IMR-90 (cell line): ENCODE measurements around the gene ACSL1. TPM values are rescaled to one million over a fixed set of nuclear protein-coding genes. Genes with fewer than 3 reads are reported as not detected.

Experiments
- ATAC-seq: fragments of 200-7000 bp; cut with Tn5 transposase; 2 replicates; pipeline ENCODE4 v1.9.1; 2020; ENCODE audit warnings: low read depth, mild to moderate bottlenecking, moderate library complexity
- BruUV-seq: library from RNA; stranded (reverse); fragments of 400-500 nt; replicated peaks from 2 replicates; lab custom pipeline; 2021; lab: Mats Ljungman, UMichigan
- CTCF ChIA-PET: fragments of 300-600 bp; formaldehyde crosslinking; extraction: SDS; loops from one replicate; lab custom pipeline; 2021; ENCODE audit warnings: antibody characterized with exemption; lab: Yijun Ruan, JAX
- POLR2A ChIA-PET: fragments of 300-600 bp; sonication (Branson Sonifier 250); formaldehyde crosslinking; loops from one replicate; lab custom pipeline; 2022; ENCODE audit warnings: antibody characterized with exemption; ENCODE audit not compliant: unreplicated experiment; lab: Charles Lee
- DNase-seq: peaks from one replicate; pipeline ENCODE4 v3.0.0; 2013
- H2AFZ ChIP-seq: replicated peaks from 2 replicates; pipeline ENCODE3; 2013; ENCODE audit warnings: low read length, mild to moderate bottlenecking; ENCODE audit not compliant: poor library complexity
- H2AK5ac ChIP-seq: 2 replicates; pipeline ENCODE4 v1.6.1; 2013; ENCODE audit warnings: low read depth, low read length, inconsistent platforms
- H2AK9ac ChIP-seq: replicated peaks from 2 replicates; pipeline ENCODE3; 2013; ENCODE audit warnings: mild to moderate bottlenecking, low read depth, low read length, moderate library complexity; ENCODE audit not compliant: poor library complexity
- H2BK120ac ChIP-seq: 2 replicates; pipeline ENCODE4 v1.6.1; 2013; ENCODE audit warnings: low read depth, low read length, inconsistent platforms
- H2BK15ac ChIP-seq: 3 replicates; pipeline ENCODE4 v1.6.1; 2013; ENCODE audit warnings: low read depth, low read length, inconsistent platforms
- H2BK20ac ChIP-seq: 2 replicates; pipeline ENCODE4 v1.6.1; 2013; ENCODE audit warnings: low read depth, mild to moderate bottlenecking, inconsistent platforms, low read length, moderate library complexity
- H2BK5ac ChIP-seq: 2 replicates; pipeline ENCODE4 v1.6.1; 2013; ENCODE audit warnings: mild to moderate bottlenecking, low read depth, low read length, inconsistent platforms; ENCODE audit not compliant: poor library complexity, severe bottlenecking
- H3K14ac ChIP-seq: replicated peaks from 2 replicates; pipeline ENCODE4 v1.6.1; 2013; ENCODE audit warnings: low read depth, low read length, inconsistent platforms
- H3K18ac ChIP-seq: 2 replicates; pipeline ENCODE4 v1.6.1; 2013; ENCODE audit warnings: low read depth, low read length, control low read depth
- H3K23ac ChIP-seq: 2 replicates; pipeline ENCODE4 v1.6.1; 2013; ENCODE audit warnings: low read depth, low read length, inconsistent platforms
- H3K27ac ChIP-seq: 2 replicates; pipeline ENCODE4 v1.5.1; 2013; ENCODE audit warnings: mild to moderate bottlenecking, control low read depth, low read length; ENCODE audit not compliant: insufficient read depth
- H3K27me3 ChIP-seq: 2 replicates; pipeline ENCODE4 v1.6.1; 2013; ENCODE audit warnings: low read length; ENCODE audit not compliant: control insufficient read depth, insufficient read depth
- H3K36me3 ChIP-seq: 2 replicates; pipeline ENCODE4 v1.6.1; 2013; ENCODE audit warnings: low read length, mixed read lengths; ENCODE audit not compliant: control insufficient read depth, insufficient read depth
- H3K4ac ChIP-seq: 2 replicates; pipeline ENCODE4 v1.6.1; 2013; ENCODE audit warnings: low read depth, low read length, inconsistent platforms
- H3K4me1 ChIP-seq: 2 replicates; pipeline ENCODE4 v1.6.1; 2013; ENCODE audit warnings: low read length, mixed read lengths; ENCODE audit not compliant: control insufficient read depth, insufficient read depth
- H3K4me2 ChIP-seq: 2 replicates; pipeline ENCODE4 v1.6.1; 2013; ENCODE audit warnings: low read depth, mild to moderate bottlenecking, control low read depth, low read length, moderate library complexity
- H3K4me3 ChIP-seq: 2 replicates; pipeline ENCODE4 v1.5.1; 2013; ENCODE audit warnings: low read depth, mild to moderate bottlenecking, control low read depth, low read length, moderate library complexity; ENCODE audit not compliant: insufficient read depth
- H3K56ac ChIP-seq: 2 replicates; pipeline ENCODE4 v1.6.1; 2013; ENCODE audit warnings: low read length, inconsistent platforms; ENCODE audit not compliant: insufficient read depth; ENCODE audit errors: extremely low read depth
- H3K79me1 ChIP-seq, 2 experiments: 2 replicates each; pipeline ENCODE4 v1.6.1; 2013; ENCODE audit warnings: low read length in 2 of 2, inconsistent platforms in 1 of 2, low read depth in 1 of 2
- H3K9ac ChIP-seq: 2 replicates; pipeline ENCODE4 v1.6.1; 2013; ENCODE audit warnings: low read depth, low read length, control low read depth
- H3K9me1 ChIP-seq: 2 replicates; pipeline ENCODE4 v1.6.1; 2013; ENCODE audit warnings: low read length, inconsistent platforms; ENCODE audit not compliant: insufficient read depth
- H3K9me3 ChIP-seq: 2 replicates; pipeline ENCODE4 v1.6.1; 2013; ENCODE audit warnings: low read length; ENCODE audit not compliant: control insufficient read depth, insufficient read depth
- H4K20me1 ChIP-seq: 2 replicates; pipeline ENCODE4 v1.6.1; 2013; ENCODE audit warnings: low read length, inconsistent platforms; ENCODE audit not compliant: insufficient read depth
- H4K5ac ChIP-seq: 2 replicates; pipeline ENCODE4 v1.6.1; 2013; ENCODE audit warnings: mild to moderate bottlenecking, low read depth, low read length, control low read depth
- H4K8ac ChIP-seq, 2 experiments: 2 replicates each; pipeline ENCODE4 v1.6.1; 2013; ENCODE audit warnings: low read depth in 2 of 2, low read length in 2 of 2, control low read depth in 1 of 2, inconsistent platforms in 1 of 2
- H4K91ac ChIP-seq: 2 replicates; pipeline ENCODE4 v1.6.1; 2013; ENCODE audit warnings: low read depth, low read length, inconsistent platforms; ENCODE audit not compliant: insufficient read depth
- BHLHE40 ChIP-seq: fragments of 150-350 bp; IDR thresholded peaks from 2 replicates; pipeline ENCODE4 v1.6.1; 2016; ENCODE audit warnings: mild to moderate bottlenecking, low read depth, low read length
- CEBPB ChIP-seq: IDR thresholded peaks from 2 replicates; pipeline ENCODE4 v1.6.1; 2012; ENCODE audit warnings: low read depth, low read length, improper control_type of control experiment
- CHD1 ChIP-seq: IDR thresholded peaks from 2 replicates; pipeline ENCODE4 v1.6.1; 2012; ENCODE audit warnings: low read depth, low read length, improper control_type of control experiment
- FOS ChIP-seq: fragments of 150-350 bp; IDR thresholded peaks from 2 replicates; pipeline ENCODE4 v1.6.1; 2016; ENCODE audit warnings: low read depth, low read length
- MAZ ChIP-seq: IDR thresholded peaks from 2 replicates; pipeline ENCODE4 v1.6.1; 2012; ENCODE audit warnings: low read depth, mild to moderate bottlenecking, low read length, improper control_type of control experiment, moderate library complexity, borderline replicate concordance
- NFE2L2 ChIP-seq: fragments of 150-350 bp; IDR thresholded peaks from 2 replicates; pipeline ENCODE4 v1.6.1; 2016; ENCODE audit warnings: low read depth, mild to moderate bottlenecking, low read length
- RAD21 ChIP-seq: IDR thresholded peaks from 2 replicates; pipeline ENCODE4 v1.6.1; 2012; ENCODE audit warnings: low read length, improper control_type of control experiment
- RCOR1 ChIP-seq: IDR thresholded peaks from 2 replicates; pipeline ENCODE4 v1.6.1; 2012; ENCODE audit warnings: mild to moderate bottlenecking, low read length, improper control_type of control experiment; ENCODE audit not compliant: insufficient replicate concordance
- RFX5 ChIP-seq: IDR thresholded peaks from 2 replicates; pipeline ENCODE4 v1.8.0; 2012; ENCODE audit warnings: low read depth, mild to moderate bottlenecking, low read length, moderate library complexity
- SMC3 ChIP-seq: fragments of 150-350 bp; IDR thresholded peaks from 2 replicates; pipeline ENCODE4 v1.6.1; 2016; ENCODE audit warnings: low read depth, mild to moderate bottlenecking, antibody characterized with exemption, low read length, moderate library complexity
- WGBS, 2 experiments: methylation state at CpG; one replicate each; pipeline versions ENCODE4 v1.1.5 to v1.1.7; 2013; ENCODE audit warnings: missing lambda C conversion rate in 2 of 2; ENCODE audit not compliant: insufficient read length in 1 of 2; ENCODE audit errors: extremely low coverage in 2 of 2; 5-methylcytosine and 5-hydroxymethylcytosine counted together
- dilution Hi-C: fragments of 300-500 bp; cut with HindIII; formaldehyde crosslinking; loops from one replicate; pipeline ENCODE4 v1.14.3; 2018; ENCODE audit warnings: low sequenced_read_pairs; ENCODE audit not compliant: unreplicated experiment
- in situ Hi-C: fragments of 300-500 bp; cut with MboI; formaldehyde crosslinking; loops from 3 replicates; pipeline ENCODE4 v1.14.3; 2019; ENCODE audit warnings: low sequenced_read_pairs, inconsistent platforms, mixed read lengths
- intact Hi-C: fragments of 100-400 bp; cut with micrococcal nuclease; formaldehyde crosslinking; loops from 2 replicates; pipeline ENCODE4 v1.10.0; 2022
- polyA plus RNA-seq, 3 experiments: library from polyadenylated mRNA; depleted of rRNA; stranded (reverse); fragments of >200 nt; gene quantifications; 2 replicates each; pipeline ENCODE4 v1.2.3, GENCODE V29; 2012; ENCODE audit warnings: low replicate concordance in 1 of 3
- total RNA-seq: library from RNA; depleted of rRNA; stranded (reverse); fragments of >200 nt; gene quantifications from 2 replicates; pipeline ENCODE4 v1.2.3, GENCODE V29; 2012
- TF ChIP-seq, protein P1 (sequence below): conservative IDR thresholded peaks from 2 replicates; pipeline ENCODE4 v1.5.1; 2012; ENCODE audit warnings: mild to moderate bottlenecking, low read depth, low read length, improper control_type of control experiment
- TF ChIP-seq, protein P2 (sequence below): fragments of 150-350 bp; IDR thresholded peaks from 2 replicates; pipeline ENCODE4 v1.6.1; 2016; ENCODE audit warnings: low read depth, mild to moderate bottlenecking, low read length, moderate library complexity, borderline replicate concordance

ACSL1 gene
- total and polyA plus RNA-seq, 2 of the 4 experiments (the other 2 are of a cell fraction): 14.4 to 26.0 TPM

DNA sequence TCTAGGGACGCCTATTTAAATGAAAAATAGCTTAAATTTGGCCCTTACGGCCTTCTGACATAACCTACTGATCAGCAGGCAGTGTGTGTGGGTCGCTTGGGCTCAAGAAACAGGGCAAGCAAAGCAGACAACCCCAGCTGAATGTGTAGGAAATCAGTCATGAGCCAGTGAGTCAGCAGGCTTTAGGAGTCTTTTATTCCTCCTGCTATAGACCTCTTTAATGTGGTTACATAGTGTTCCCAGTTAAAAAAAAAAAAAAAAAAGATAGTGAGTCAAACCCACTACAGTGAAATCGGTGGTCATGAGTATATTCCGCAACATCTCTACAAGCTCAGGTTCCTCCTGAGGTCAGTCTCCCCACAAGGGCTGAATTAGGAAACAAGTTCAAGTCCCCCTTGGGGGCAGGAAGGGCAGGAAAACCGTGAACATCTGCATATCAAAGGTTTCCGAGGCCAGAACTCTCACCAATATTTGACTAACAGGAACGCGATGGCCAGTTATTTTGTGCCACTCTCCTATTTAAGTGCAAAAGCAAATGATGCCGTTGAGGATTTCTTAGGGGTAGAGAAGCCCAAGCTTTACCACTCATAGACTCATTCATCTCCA lies 32.7 kb downstream of the ACSL1 start:
- H3K23ac ChIP-seq: no peak overlapping the region
- no peak overlapping the region for H3K56ac ChIP-seq
- no peak overlapping the region for H3K18ac ChIP-seq
- no peaks in the 10 kb centered on the region; a peak in 1 of 4 replicates for H3K79me1 ChIP-seq
- no peak overlapping the region for H2AK5ac ChIP-seq
- peak overlapping the region; percentile 45 for H2AFZ ChIP-seq
- no peak overlapping the region for H2BK120ac ChIP-seq
- no peak overlapping the region for H4K91ac ChIP-seq
- H2AK9ac ChIP-seq: no peak overlapping the region
- ATAC-seq (peak; percentile 97), DNase-seq (peak; percentile 96)
- 0 out of 4 replicates have a peak overlapping the region, but pooled peaks of 1 of the 2 experiments have one; percentile 6 for H4K8ac ChIP-seq
- intact Hi-C loops (no loop called here), dilution Hi-C loops (no loop called here), in situ Hi-C loops (no loop called here)
- H2BK15ac ChIP-seq: no peak overlapping the region
- POLR2A ChIA-PET: no interaction called here
- H2BK5ac ChIP-seq: no peak overlapping the region
- no peak overlapping the region for H4K5ac ChIP-seq
- H3K9me1 ChIP-seq: peaks cover 5% of the 10 kb centered on the region
- H3K36me3 ChIP-seq: no peaks in the 10 kb centered on the region; the same call in 1 of the 2 replicates
- H3K27ac ChIP-seq: no peak overlapping the region
- H3K14ac ChIP-seq: no peak overlapping the region
- H3K9ac ChIP-seq: no peak overlapping the region
- no peak overlapping the region for H3K4ac ChIP-seq
- WGBS, 2 experiments: no CpG with 5 or more reads among the region's 10 CpGs
- H3K4me3 ChIP-seq: no peak overlapping the region
- CTCF ChIA-PET: interaction anchor here (0.6 to 1.0 kb wide), 2 partner anchors 17 to 82 kb away, joined by 3 to 4 read pairs; no protein-coding TSS in a partner anchor
- H3K9me3 ChIP-seq: no peaks in the 10 kb centered on the region
- peaks cover 12% of the 10 kb centered on the region; the same call in 1 of the 2 replicates for H4K20me1 ChIP-seq
- TF ChIP-seq, protein P1, sequence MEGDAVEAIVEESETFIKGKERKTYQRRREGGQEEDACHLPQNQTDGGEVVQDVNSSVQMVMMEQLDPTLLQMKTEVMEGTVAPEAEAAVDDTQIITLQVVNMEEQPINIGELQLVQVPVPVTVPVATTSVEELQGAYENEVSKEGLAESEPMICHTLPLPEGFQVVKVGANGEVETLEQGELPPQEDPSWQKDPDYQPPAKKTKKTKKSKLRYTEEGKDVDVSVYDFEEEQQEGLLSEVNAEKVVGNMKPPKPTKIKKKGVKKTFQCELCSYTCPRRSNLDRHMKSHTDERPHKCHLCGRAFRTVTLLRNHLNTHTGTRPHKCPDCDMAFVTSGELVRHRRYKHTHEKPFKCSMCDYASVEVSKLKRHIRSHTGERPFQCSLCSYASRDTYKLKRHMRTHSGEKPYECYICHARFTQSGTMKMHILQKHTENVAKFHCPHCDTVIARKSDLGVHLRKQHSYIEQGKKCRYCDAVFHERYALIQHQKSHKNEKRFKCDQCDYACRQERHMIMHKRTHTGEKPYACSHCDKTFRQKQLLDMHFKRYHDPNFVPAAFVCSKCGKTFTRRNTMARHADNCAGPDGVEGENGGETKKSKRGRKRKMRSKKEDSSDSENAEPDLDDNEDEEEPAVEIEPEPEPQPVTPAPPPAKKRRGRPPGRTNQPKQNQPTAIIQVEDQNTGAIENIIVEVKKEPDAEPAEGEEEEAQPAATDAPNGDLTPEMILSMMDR: no peak
- no peak for TF ChIP-seq RFX5
- peak; percentile 93 for TF ChIP-seq CEBPB
- TF ChIP-seq, protein P2, sequence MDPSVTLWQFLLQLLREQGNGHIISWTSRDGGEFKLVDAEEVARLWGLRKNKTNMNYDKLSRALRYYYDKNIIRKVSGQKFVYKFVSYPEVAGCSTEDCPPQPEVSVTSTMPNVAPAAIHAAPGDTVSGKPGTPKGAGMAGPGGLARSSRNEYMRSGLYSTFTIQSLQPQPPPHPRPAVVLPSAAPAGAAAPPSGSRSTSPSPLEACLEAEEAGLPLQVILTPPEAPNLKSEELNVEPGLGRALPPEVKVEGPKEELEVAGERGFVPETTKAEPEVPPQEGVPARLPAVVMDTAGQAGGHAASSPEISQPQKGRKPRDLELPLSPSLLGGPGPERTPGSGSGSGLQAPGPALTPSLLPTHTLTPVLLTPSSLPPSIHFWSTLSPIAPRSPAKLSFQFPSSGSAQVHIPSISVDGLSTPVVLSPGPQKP: no peak
- no peak for TF ChIP-seq CHD1
- no peak for TF ChIP-seq SMC3
- TF ChIP-seq NFE2L2: peak; percentile 69; the same call in 1 of the 2 replicates
- TF ChIP-seq BHLHE40: peak; percentile 68; the same call in 1 of the 2 replicates
- TF ChIP-seq FOS: peak; percentile 92
- no peak; the same call in 1 of the 2 replicates for TF ChIP-seq RAD21
- TF ChIP-seq MAZ: 0 out of 2 replicates have a peak, but pooled peaks have one; percentile 24
- TF ChIP-seq RCOR1: no peak
- H3K27me3 ChIP-seq: no peaks in the 10 kb centered on the region
- peaks cover 4% of the 10 kb centered on the region; the same call in 1 of the 2 replicates for H3K4me1 ChIP-seq
- BruUV-seq: no TSS peak
- H3K4me2 ChIP-seq: 0 out of 2 replicates have a peak overlapping the region, but pooled peaks have one; percentile 15
- no peak overlapping the region for H2BK20ac ChIP-seq
